Caco-2 (cell line): ENCODE data around the gene PDZD2. TPM values are rescaled to one million over a fixed set of nuclear protein-coding genes. Genes with fewer than 3 reads are reported as not detected.

Source experiments
- BruUV-seq: library from RNA; stranded (reverse); fragments of 400-500 nt; replicated peaks from 2 replicates; lab custom pipeline; 2021; lab: Mats Ljungman, UMichigan
- CTCF ChIA-PET: fragments of 300-600 bp; sonication (Branson Sonifier 250); formaldehyde crosslinking; loops from one replicate; lab custom pipeline; 2022; ENCODE audit warnings: antibody characterized with exemption; lab: Charles Lee
- POLR2A ChIA-PET: fragments of 300-600 bp; sonication (Branson Sonifier 250); formaldehyde crosslinking; loops from one replicate; lab custom pipeline; 2022; ENCODE audit warnings: antibody characterized with exemption; lab: Charles Lee
- DNase-seq, 2 experiments: peaks; one replicate each; pipeline versions ENCODE4 v3.0.0 to v3.0.0-alpha.2; 2020 to 2022
- H3K27me3 ChIP-seq: replicated peaks from 2 replicates; pipeline ENCODE4 v1.6.0; 2011; ENCODE audit warnings: low read length; ENCODE audit not compliant: control insufficient read depth, insufficient read depth
- H3K36me3 ChIP-seq: 2 replicates; pipeline ENCODE4 v1.5.1; 2011; ENCODE audit warnings: low read length; ENCODE audit not compliant: control insufficient read depth, insufficient read depth
- H3K4me1 ChIP-seq: fragments of 250-450 bp; sonication (Bioruptor Pico); 2 replicates; pipeline ENCODE4 v1.5.1; 2020; ENCODE audit warnings: mild to moderate bottlenecking
- H3K4me3 ChIP-seq: 2 replicates; pipeline ENCODE4 v1.5.1; 2011; ENCODE audit warnings: low read depth, mild to moderate bottlenecking, control low read depth, low read length
- H3K9me3 ChIP-seq: fragments of 250-450 bp; sonication (Bioruptor Pico); 2 replicates; pipeline ENCODE4 v1.5.1; 2020; ENCODE audit warnings: mild to moderate bottlenecking, moderate library complexity
- H3K27ac Mint-ChIP-seq: one replicate; pipeline ENCODE4 v1.8.0; 2022; ENCODE audit warnings: mixed read lengths; ENCODE audit not compliant: unreplicated experiment
- H3K27me3 Mint-ChIP-seq: one replicate; pipeline ENCODE4 v1.8.0; 2022; ENCODE audit warnings: mixed read lengths; ENCODE audit not compliant: insufficient read depth, unreplicated experiment
- H3K36me3 Mint-ChIP-seq: one replicate; pipeline ENCODE4 v1.8.0; 2022; ENCODE audit warnings: mild to moderate bottlenecking, mixed read lengths; ENCODE audit not compliant: insufficient read depth, unreplicated experiment
- H3K4me1 Mint-ChIP-seq: one replicate; pipeline ENCODE4 v1.8.0; 2022; ENCODE audit warnings: low read depth, mixed read lengths; ENCODE audit not compliant: unreplicated experiment
- H3K4me3 Mint-ChIP-seq: one replicate; pipeline ENCODE4 v1.8.0; 2022; ENCODE audit warnings: mild to moderate bottlenecking, moderate library complexity, mixed read lengths; ENCODE audit not compliant: unreplicated experiment
- H3K9me3 Mint-ChIP-seq: one replicate; pipeline ENCODE4 v1.8.0; 2022; ENCODE audit warnings: mixed read lengths; ENCODE audit not compliant: unreplicated experiment
- intact Hi-C: fragments of 100-400 bp; cut with micrococcal nuclease; formaldehyde crosslinking; loops from one replicate; pipeline ENCODE4 v1.10.0; 2022; ENCODE audit not compliant: unreplicated experiment
- total RNA-seq: library from RNA; stranded (reverse); gene quantifications from 2 replicates; pipeline ENCODE4 v1.2.3, GENCODE V29; 2022
- TF ChIP-seq, protein P1 (sequence below), 2 experiments: fragments of 200-600 bp in 1 of 2; IDR thresholded peaks; 1 replicate in 1 of 2; 2 replicates in 1 of 2; pipeline versions ENCODE4 v1.5.1 to v1.8.0; 2011 to 2022; ENCODE audit warnings: antibody characterized with exemption in 1 of 2, control low read depth in 1 of 2, inconsistent platforms in 1 of 2, low read depth in 1 of 2, low read length in 1 of 2, mild to moderate bottlenecking in 1 of 2, moderate library complexity in 1 of 2; ENCODE audit not compliant: insufficient read depth in 1 of 2, severe bottlenecking in 1 of 2, unreplicated experiment in 1 of 2

The PDZD2 gene
- total RNA-seq, 1 experiment from 2014 or later: 0.16 TPM

DNA sequence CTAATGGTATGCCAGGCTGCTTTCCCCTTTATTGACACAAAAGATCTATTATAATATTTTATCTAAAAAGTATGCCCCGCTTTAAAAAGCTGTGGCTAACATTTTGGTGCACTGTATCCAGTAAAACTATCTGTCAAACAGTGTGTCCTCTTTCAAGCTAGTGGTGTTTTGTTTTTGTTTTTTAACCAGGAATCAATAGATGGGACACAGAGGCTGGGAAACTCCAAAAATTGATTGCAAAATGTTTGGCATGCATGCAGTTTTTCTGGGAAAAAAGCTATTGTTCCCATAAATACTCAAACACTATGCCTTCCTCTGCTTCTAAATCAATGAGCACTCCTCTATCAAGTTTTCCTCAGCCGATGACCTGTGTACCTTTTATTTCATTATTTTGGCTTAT, 34.3 kb upstream of the PDZD2 start:
- no peaks in the 10 kb centered on the region for H3K36me3 ChIP-seq
- Mint-ChIP-seq H3K9me3 (no peaks in the 10 kb centered on the region), H3K36me3 (no peaks in the 10 kb centered on the region), H3K27me3 (peaks cover 25% of the 10 kb centered on the region), H3K27ac (no peak overlapping the region), H3K4me1 (no peaks in the 10 kb centered on the region), H3K4me3 (no peak overlapping the region)
- intact Hi-C loops: no loop called here
- no peaks in the 10 kb centered on the region for H3K27me3 ChIP-seq
- H3K9me3 ChIP-seq: no peaks in the 10 kb centered on the region
- no peak overlapping the region for H3K4me3 ChIP-seq
- H3K4me1 ChIP-seq: no peaks in the 10 kb centered on the region
- no TSS peak for BruUV-seq
- ChIA-PET POLR2A (no interaction called here), CTCF (no interaction called here)
- DNase-seq: no peak
- TF ChIP-seq, protein P1, sequence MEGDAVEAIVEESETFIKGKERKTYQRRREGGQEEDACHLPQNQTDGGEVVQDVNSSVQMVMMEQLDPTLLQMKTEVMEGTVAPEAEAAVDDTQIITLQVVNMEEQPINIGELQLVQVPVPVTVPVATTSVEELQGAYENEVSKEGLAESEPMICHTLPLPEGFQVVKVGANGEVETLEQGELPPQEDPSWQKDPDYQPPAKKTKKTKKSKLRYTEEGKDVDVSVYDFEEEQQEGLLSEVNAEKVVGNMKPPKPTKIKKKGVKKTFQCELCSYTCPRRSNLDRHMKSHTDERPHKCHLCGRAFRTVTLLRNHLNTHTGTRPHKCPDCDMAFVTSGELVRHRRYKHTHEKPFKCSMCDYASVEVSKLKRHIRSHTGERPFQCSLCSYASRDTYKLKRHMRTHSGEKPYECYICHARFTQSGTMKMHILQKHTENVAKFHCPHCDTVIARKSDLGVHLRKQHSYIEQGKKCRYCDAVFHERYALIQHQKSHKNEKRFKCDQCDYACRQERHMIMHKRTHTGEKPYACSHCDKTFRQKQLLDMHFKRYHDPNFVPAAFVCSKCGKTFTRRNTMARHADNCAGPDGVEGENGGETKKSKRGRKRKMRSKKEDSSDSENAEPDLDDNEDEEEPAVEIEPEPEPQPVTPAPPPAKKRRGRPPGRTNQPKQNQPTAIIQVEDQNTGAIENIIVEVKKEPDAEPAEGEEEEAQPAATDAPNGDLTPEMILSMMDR (IDR thresholded peaks at IDR 0.05; ENCODE audit: insufficient read depth in 1 of 2, low read depth in 1 of 2, low read length in 1 of 2, severe bottlenecking in 1 of 2, unreplicated experiment in 1 of 2): no peak

DNA sequence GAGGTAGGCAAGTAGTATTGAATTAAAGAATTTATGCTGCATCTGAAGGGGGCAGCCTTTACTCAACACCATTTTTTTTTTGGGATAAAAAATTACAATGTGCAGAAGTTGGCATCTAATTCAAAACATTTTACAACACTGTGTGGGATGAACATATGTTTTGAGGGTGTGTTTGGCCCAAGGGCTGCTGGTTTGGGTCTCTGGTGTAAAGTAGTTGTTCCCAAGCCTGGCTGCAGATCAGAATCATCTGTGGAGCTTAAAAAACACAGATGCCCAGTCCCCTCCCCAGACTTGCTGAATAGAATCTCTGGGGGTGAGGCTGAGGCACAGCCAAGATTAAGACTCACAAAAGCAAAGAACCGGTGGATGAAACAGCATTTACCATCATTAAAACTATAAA, 33.0 kb upstream of the PDZD2 start:
- intact Hi-C loops: no loop called here

DNA sequence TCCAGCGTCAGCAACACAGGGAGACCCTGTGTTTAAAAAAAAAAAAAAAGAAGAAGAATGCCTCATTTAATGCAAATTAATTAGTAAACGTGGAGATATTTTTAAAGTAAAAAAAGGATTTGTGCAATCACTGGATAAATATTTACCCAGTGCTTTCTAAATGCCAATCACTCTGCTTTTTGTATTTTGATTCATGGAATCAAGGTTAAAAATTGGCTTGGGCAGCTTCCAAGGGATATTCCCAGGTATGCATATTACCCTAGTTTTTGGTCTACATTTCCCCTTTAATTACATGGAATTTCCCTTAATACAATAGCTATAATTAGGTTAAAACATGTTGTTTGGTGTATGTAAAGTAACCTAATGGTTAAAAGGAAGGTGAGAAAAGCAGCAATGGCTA, 31.4 kb upstream of the PDZD2 start:
- Mint-ChIP-seq H3K4me1 (no peaks in the 10 kb centered on the region), H3K4me3 (no peak overlapping the region), H3K27me3 (peaks cover 19% of the 10 kb centered on the region), H3K36me3 (no peaks in the 10 kb centered on the region), H3K27ac (no peak overlapping the region), H3K9me3 (no peaks in the 10 kb centered on the region)
- intact Hi-C loops: no loop called here
- DNase-seq: no peak
- H3K4me1 ChIP-seq: no peaks in the 10 kb centered on the region
- no peak overlapping the region for H3K4me3 ChIP-seq
- POLR2A ChIA-PET: no interaction called here
- TF ChIP-seq, protein P1 (IDR thresholded peaks at IDR 0.05; ENCODE audit: insufficient read depth in 1 of 2, low read depth in 1 of 2, low read length in 1 of 2, severe bottlenecking in 1 of 2, unreplicated experiment in 1 of 2): no peak
- no peaks in the 10 kb centered on the region for H3K9me3 ChIP-seq
- H3K36me3 ChIP-seq: no peaks in the 10 kb centered on the region
- CTCF ChIA-PET: no interaction called here
- H3K27me3 ChIP-seq: no peaks in the 10 kb centered on the region
- BruUV-seq: no TSS peak

More for the DNA sequence above, 33.0 kb upstream of the PDZD2 start:
- H3K27me3 ChIP-seq: no peaks in the 10 kb centered on the region
- Mint-ChIP-seq H3K4me1 (no peaks in the 10 kb centered on the region), H3K36me3 (no peaks in the 10 kb centered on the region), H3K27me3 (peaks cover 27% of the 10 kb centered on the region), H3K9me3 (no peaks in the 10 kb centered on the region), H3K27ac (no peak overlapping the region), H3K4me3 (no peak overlapping the region)
- no peaks in the 10 kb centered on the region for H3K36me3 ChIP-seq
- no TSS peak for BruUV-seq
- no peak overlapping the region for H3K4me3 ChIP-seq
- no peaks in the 10 kb centered on the region for H3K9me3 ChIP-seq
- DNase-seq: no peak
- CTCF ChIA-PET: no interaction called here
- POLR2A ChIA-PET: no interaction called here
- TF ChIP-seq, protein P1 (IDR thresholded peaks at IDR 0.05; ENCODE audit: insufficient read depth in 1 of 2, low read depth in 1 of 2, low read length in 1 of 2, severe bottlenecking in 1 of 2, unreplicated experiment in 1 of 2): no peak
- no peaks in the 10 kb centered on the region for H3K4me1 ChIP-seq
